NCI-H2227 (cell line): Measurements from ENCODE around the gene CALR.
"Not testable (repeated sequence)": the region's sequence is repeated elsewhere in the genome, so short reads cannot be mapped to it uniquely, and the experiment has no call there.

Experiments
- DNase-seq: peaks from one replicate; lab custom pipeline; 2025; ENCODE audit not compliant: unreplicated experiment; lab: John Stamatoyannopoulos, UW

CALR gene

GRCh38 chr19:12952488-12953137, 14.2 kb downstream of the CALR start:
- peak; percentile 16 for DNase-seq

- no peak for DNase-seq
Measured at GRCh38 chr19:12953138-12953798, 14.9 kb downstream of the CALR start.

GRCh38 chr19:12953799-12954611, 15.6 kb downstream of the CALR start:
- DNase-seq = no peak

- no peak for DNase-seq
Measured at GRCh38 chr19:12954612-12954962, 16.2 kb downstream of the CALR start.

GRCh38 chr19:12955575-12955974, 17.2 kb downstream of the CALR start:
- not testable (repeated sequence) for DNase-seq

GRCh38 chr19:12955996-12956395, 17.6 kb downstream of the CALR start:
- DNase-seq = no peak

- DNase-seq = peak; percentile 83
Measured at GRCh38 chr19:12956446-12957388, 18.3 kb downstream of the CALR start, which contains the start of gene GADD45GIP1. TSS of gene GADD45GIP1 (minus strand) at chr19:12957223. CDS start at chr19:12957212, 11 bp downstream.

GRCh38 chr19:12957389-12957952, 19.1 kb downstream of the CALR start:
- DNase-seq = not testable (repeated sequence)

GRCh38 chr19:12959481-12959880, 21.1 kb downstream of the CALR start:
- DNase-seq = no peak

GRCh38 chr19:12965017-12965811, 26.8 kb downstream of the CALR start:
- DNase-seq = peak; percentile 83

GRCh38 chr19:12965812-12966135, 27.4 kb downstream of the CALR start:
- no peak for DNase-seq

GRCh38 chr19:12967907-12968306, 29.5 kb downstream of the CALR start:
- no peak for DNase-seq

GRCh38 chr19:12969292-12969988, 31.0 kb downstream of the CALR start, which contains the start of gene DAND5:
TSS of gene DAND5 (plus strand) at chr19:12969576. CDS start at chr19:12969661, 85 bp downstream.
- DNase-seq = no peak

- DNase-seq = no peak
Measured at GRCh38 chr19:12970070-12970820, 31.8 kb downstream of the CALR start.

GRCh38 chr19:12973236-12973635, 34.8 kb downstream of the CALR start:
- DNase-seq = no peak

GRCh38 chr19:12974301-12975220, 36.2 kb downstream of the CALR start:
- no peak for DNase-seq

- no peak for DNase-seq
Measured at GRCh38 chr19:12975221-12975741, 36.9 kb downstream of the CALR start.
